OCI-LY1 (cell line): ENCODE data around the gene LAMP1.

ENCODE experiments used
- H2AFZ ChIP-seq: fragments of 200-600 bp; sonication (generic), shearing (Covaris generic); 2 replicates; pipeline ENCODE4 v1.6.0; 2014; ENCODE audit warnings: antibody characterized with exemption, mild to moderate bottlenecking, low read length
- H3F3A ChIP-seq: fragments of 200-600 bp; sonication (generic), shearing (Covaris generic); 2 replicates; pipeline ENCODE4 v1.6.0; 2014; ENCODE audit warnings: mild to moderate bottlenecking, antibody characterized with exemption, low read length, moderate library complexity; ENCODE audit not compliant: insufficient read depth
- H3K27ac ChIP-seq: fragments of 200-600 bp; sonication (generic); 2 replicates; pipeline ENCODE4 v1.5.1; 2014; ENCODE audit warnings: low read length, mixed run types, mild to moderate bottlenecking, low read depth; ENCODE audit not compliant: poor library complexity, severe bottlenecking
- H3K27me3 ChIP-seq: fragments of 200-600 bp; sonication (generic); 2 replicates; pipeline ENCODE4 v1.6.0; 2014; ENCODE audit warnings: antibody characterized with exemption, mild to moderate bottlenecking, low read length, moderate library complexity; ENCODE audit not compliant: insufficient read depth
- H3K36me3 ChIP-seq: fragments of 200-600 bp; sonication (generic); 2 replicates; pipeline ENCODE4 v1.6.1; 2014; ENCODE audit warnings: mild to moderate bottlenecking, antibody characterized with exemption, low read length, moderate library complexity, mixed read lengths; ENCODE audit not compliant: insufficient read depth
- H3K4me1 ChIP-seq: fragments of 200-600 bp; sonication (generic); 2 replicates; pipeline ENCODE4 v1.5.1; 2014; ENCODE audit warnings: mild to moderate bottlenecking, low read length, moderate library complexity; ENCODE audit not compliant: insufficient read depth, severe bottlenecking
- H3K4me2 ChIP-seq: fragments of 200-600 bp; sonication (generic), shearing (Covaris generic); 2 replicates; pipeline ENCODE4 v1.6.1; 2014; ENCODE audit warnings: low read length
- H3K4me3 ChIP-seq: fragments of 200-600 bp; sonication (generic); 2 replicates; pipeline ENCODE4 v1.5.1; 2014; ENCODE audit warnings: low read length, low read depth, mild to moderate bottlenecking, mixed read lengths; ENCODE audit not compliant: poor library complexity, severe bottlenecking
- H3K79me2 ChIP-seq: fragments of 200-600 bp; shearing (Covaris generic); 2 replicates; pipeline ENCODE4 v1.6.1; 2016; ENCODE audit warnings: mixed run types, low read length, mixed read lengths; ENCODE audit not compliant: insufficient read depth
- H3K9ac ChIP-seq: fragments of 200-600 bp; sonication (generic), shearing (Covaris generic); 2 replicates; pipeline ENCODE4 v1.6.1; 2014; ENCODE audit warnings: mild to moderate bottlenecking, low read length, mixed read lengths
- H3K9me2 ChIP-seq: fragments of 200-600 bp; sonication (generic), shearing (Covaris generic); 2 replicates; pipeline ENCODE4 v1.6.1; 2014; ENCODE audit warnings: low read depth, mild to moderate bottlenecking, low read length, mixed read lengths
- H3K9me3 ChIP-seq: fragments of 200-600 bp; shearing (Covaris generic); 2 replicates; pipeline ENCODE4 v1.6.1; 2014; ENCODE audit warnings: low read length, mixed read lengths
- H4K20me1 ChIP-seq: fragments of 200-600 bp; sonication (generic), shearing (Covaris generic); 2 replicates; pipeline ENCODE4 v1.6.0; 2016; ENCODE audit warnings: mild to moderate bottlenecking, low read length; ENCODE audit not compliant: insufficient read depth
- CTCF ChIP-seq: fragments of 200-600 bp; sonication (generic), shearing (Covaris generic); IDR thresholded peaks from 2 replicates; pipeline ENCODE4 v1.5.1; 2017; ENCODE audit warnings: mild to moderate bottlenecking, antibody characterized with exemption, low read length, moderate library complexity, mixed read lengths
- EZH2 ChIP-seq: fragments of 200-600 bp; sonication (generic), shearing (Covaris generic); IDR thresholded peaks from 2 replicates; pipeline ENCODE4 v1.8.0; 2017; ENCODE audit warnings: borderline replicate concordance, mixed run types, mild to moderate bottlenecking, antibody characterized with exemption, low read length, moderate library complexity, mixed read lengths

LAMP1 gene

DNA sequence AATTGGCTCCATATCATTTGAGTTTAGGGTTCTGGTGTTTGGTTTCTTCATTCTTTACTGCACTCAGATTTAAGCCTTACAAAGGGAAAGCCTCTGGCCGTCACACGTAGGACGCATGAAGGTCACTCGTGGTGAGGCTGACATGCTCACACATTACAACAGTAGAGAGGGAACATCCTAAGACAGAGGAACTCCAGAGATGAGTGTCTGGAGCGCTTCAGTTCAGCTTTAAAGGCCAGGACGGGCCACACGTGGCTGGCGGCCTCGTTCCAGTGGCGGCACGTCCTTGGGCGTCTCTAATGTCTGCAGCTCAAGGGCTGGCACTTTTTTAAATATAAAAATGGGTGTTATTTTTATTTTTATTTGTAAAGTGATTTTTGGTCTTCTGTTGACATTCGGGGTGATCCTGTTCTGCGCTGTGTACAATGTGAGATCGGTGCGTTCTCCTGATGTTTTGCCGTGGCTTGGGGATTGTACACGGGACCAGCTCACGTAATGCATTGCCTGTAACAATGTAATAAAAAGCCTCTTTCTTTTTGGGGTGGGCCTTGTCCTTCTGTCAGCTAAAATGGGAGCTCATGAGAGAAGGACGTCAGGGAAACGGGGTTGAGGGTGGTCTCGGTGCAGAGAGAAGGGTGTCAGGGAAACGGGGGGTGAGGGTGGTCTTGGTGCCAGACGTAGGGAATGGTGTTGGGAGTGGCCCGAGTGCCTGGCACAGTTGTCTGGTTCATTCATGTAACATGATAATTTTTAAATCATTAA lies 26.0 kb downstream of the LAMP1 start:
- Histone ChIP-seq H3K79me2 (no peaks in the 10 kb centered on the region), H3K4me3 (no peak overlapping the region), H3K9ac (no peak overlapping the region), H3K9me3 (no peaks in the 10 kb centered on the region), H3K9me2 (no peaks in the 10 kb centered on the region), H3K27ac (no peak overlapping the region), H3F3A (no peaks in the 10 kb centered on the region), H3K4me1 (no peaks in the 10 kb centered on the region), H4K20me1 (no peaks in the 10 kb centered on the region), H2AFZ (no peak overlapping the region), H3K4me2 (no peak overlapping the region), H3K36me3 (peaks cover 56% of the 10 kb centered on the region), H3K27me3 (no peaks in the 10 kb centered on the region)
- TF ChIP-seq CTCF, result no peak
- no peak for TF ChIP-seq EZH2

DNA sequence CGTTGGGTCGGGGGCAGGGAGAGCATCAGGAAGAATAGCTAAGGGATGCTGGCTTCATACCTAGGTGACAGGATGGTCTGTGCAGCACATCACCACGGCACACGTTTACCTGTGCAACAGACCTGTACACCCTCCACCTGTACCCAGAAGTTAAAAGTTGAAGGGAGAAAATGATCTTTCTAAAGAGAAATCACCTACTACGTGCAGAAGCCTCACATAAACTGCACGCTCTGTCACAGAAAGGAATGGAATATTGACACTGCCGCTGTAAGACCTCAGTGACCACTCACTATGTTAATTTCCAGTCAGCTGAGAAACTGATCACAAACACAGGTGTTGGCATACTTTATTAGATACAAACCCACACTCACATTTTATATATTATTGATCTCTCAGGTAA lies 26.8 kb downstream of the LAMP1 start:
- no peak overlapping the region for H3K4me2 ChIP-seq
- H3K4me1 ChIP-seq, result no peaks in the 10 kb centered on the region
- H3K9ac ChIP-seq, result no peak overlapping the region
- no peak overlapping the region for H3K27ac ChIP-seq
- H3F3A ChIP-seq, result no peaks in the 10 kb centered on the region
- no peaks in the 10 kb centered on the region for H4K20me1 ChIP-seq
- H3K36me3 ChIP-seq, result peaks cover 48% of the 10 kb centered on the region
- no peak overlapping the region for H3K4me3 ChIP-seq
- H3K9me2 ChIP-seq, result no peaks in the 10 kb centered on the region
- no peak for TF ChIP-seq CTCF
- no peak for TF ChIP-seq EZH2
- no peaks in the 10 kb centered on the region for H3K9me3 ChIP-seq
- no peak overlapping the region for H2AFZ ChIP-seq
- no peaks in the 10 kb centered on the region for H3K79me2 ChIP-seq
- no peaks in the 10 kb centered on the region for H3K27me3 ChIP-seq

GRCh38 chr13:113324398-113324797 lies 27.4 kb downstream of the LAMP1 start:
- Histone ChIP-seq H3K4me1 (no peaks in the 10 kb centered on the region), H3K4me3 (no peak overlapping the region), H3K9me3 (no peaks in the 10 kb centered on the region), H3K9ac (no peak overlapping the region), H3K79me2 (no peaks in the 10 kb centered on the region), H2AFZ (no peak overlapping the region), H3K36me3 (peaks cover 43% of the 10 kb centered on the region), H3K9me2 (no peaks in the 10 kb centered on the region), H3K4me2 (no peak overlapping the region), H3K27me3 (no peaks in the 10 kb centered on the region), H3F3A (no peaks in the 10 kb centered on the region), H3K27ac (no peak overlapping the region), H4K20me1 (no peaks in the 10 kb centered on the region)
- TF ChIP-seq CTCF (no peak), EZH2 (no peak)
